AG10803 (cell line): ENCODE results near the gene FRMD4A.

Source experiments
- DNase-seq: peaks from one replicate; pipeline ENCODE4 v3.0.0; 2010; ENCODE audit warnings: low read depth
- H3K4me3 ChIP-seq: 2 replicates; pipeline ENCODE4 v1.5.1; 2011; ENCODE audit warnings: mild to moderate bottlenecking, low read length, control low read depth
- TF ChIP-seq, protein P1 (sequence below): conservative IDR thresholded peaks from 2 replicates; pipeline ENCODE4 v1.5.1; 2011; ENCODE audit warnings: mild to moderate bottlenecking, low read length, control low read depth, inconsistent platforms

The FRMD4A gene

DNA sequence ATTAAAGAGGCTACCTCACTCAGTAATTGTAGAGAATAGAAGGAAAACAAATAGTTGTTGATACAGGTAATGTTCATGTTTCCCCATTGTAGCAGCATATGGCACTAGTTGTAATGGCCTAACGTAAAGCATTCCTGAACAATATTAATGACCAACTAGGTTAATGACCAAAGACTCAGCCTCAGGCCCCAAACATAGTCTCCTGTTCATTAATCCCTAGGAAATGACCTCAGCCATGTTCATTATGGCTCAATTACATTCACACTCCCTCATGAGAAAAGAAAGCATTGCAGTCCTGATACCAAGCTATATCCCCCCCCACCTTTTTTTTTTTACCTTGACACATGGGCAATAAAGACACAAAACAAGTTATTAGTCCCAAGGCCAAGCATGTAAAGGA lies 12.7 kb downstream of the FRMD4A start:
- no peak overlapping the region for H3K4me3 ChIP-seq
- no peak for DNase-seq
- TF ChIP-seq, protein P1, sequence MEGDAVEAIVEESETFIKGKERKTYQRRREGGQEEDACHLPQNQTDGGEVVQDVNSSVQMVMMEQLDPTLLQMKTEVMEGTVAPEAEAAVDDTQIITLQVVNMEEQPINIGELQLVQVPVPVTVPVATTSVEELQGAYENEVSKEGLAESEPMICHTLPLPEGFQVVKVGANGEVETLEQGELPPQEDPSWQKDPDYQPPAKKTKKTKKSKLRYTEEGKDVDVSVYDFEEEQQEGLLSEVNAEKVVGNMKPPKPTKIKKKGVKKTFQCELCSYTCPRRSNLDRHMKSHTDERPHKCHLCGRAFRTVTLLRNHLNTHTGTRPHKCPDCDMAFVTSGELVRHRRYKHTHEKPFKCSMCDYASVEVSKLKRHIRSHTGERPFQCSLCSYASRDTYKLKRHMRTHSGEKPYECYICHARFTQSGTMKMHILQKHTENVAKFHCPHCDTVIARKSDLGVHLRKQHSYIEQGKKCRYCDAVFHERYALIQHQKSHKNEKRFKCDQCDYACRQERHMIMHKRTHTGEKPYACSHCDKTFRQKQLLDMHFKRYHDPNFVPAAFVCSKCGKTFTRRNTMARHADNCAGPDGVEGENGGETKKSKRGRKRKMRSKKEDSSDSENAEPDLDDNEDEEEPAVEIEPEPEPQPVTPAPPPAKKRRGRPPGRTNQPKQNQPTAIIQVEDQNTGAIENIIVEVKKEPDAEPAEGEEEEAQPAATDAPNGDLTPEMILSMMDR = no peak

DNA sequence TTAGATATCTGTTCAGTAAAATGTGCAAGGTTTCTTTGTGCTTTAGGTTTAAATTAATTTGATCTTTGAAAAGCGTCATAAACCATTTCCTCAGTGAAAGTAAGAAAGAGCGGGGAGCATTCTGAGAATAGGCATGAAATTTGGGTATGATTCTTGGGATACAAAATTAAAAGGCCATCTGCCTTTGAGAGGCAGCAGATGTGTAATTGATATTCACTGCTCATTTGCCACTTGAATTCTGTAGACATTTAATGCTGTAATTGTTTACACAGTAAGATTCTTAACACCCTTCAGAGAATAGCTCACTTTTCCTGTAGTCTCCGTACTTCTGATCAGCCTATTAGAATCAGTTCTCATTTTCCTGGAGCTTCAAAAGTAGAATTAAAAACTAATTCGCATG lies 18.7 kb downstream of the FRMD4A start:
- DNase-seq = no peak
- TF ChIP-seq, protein P1 = no peak
- no peak overlapping the region for H3K4me3 ChIP-seq

DNA sequence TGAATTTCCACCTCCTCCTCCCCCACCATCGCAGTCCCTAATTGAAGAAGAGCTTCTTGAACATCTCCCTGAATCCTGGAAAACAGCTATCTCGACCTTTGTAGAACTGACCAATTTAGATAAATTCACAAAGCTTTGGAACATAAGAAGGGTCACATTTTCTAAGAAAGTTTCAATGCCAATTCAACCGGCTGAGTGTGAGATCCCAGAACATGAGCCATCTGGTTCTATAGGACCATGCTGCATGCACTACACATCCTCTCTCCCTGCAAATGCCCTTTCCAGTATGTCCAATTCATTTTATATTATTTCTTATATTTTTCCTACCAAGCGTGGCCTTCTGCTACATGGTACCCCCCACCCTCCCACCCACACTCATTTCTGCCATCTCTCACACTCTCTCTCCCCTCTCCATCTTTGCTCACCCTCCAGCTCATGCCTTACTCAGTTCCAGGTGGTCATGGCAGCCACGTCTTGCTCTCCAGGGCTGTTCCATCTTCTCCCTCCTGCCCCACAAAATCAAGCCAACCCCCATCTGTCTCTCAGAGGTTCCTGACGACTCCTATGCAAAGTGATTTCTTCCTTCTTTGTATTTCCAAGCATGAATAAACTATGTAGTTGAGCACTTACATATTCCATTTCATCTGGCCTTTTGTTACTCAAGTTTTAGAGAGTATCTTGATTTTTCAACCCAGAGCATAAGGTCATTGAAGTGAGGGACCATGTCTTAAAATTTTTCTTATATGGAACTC lies 19.3 kb downstream of the FRMD4A start:
- no peak for DNase-seq
- H3K4me3 ChIP-seq = no peak overlapping the region
- TF ChIP-seq, protein P1 = no peak

DNA sequence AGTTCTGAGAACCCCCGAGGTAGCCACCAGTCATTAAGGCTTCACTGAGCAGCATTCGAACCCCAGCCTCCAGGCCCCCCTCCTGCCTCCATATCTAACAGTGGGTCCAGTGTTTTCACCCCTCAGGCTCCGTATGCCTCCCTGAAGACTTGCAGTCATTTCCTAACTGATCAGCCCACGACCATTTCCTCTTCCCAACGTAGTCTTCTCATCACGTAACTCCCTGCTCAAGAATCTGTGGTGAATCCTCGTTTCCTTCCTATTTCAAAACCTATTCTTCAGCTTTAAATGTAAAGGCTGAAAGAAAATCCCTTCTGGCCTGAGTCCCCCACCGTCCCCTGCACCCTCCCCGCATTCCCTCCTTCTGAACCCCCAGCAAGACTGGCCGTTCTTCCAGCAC lies 21.1 kb downstream of the FRMD4A start:
- TF ChIP-seq, protein P1 = no peak
- no peak for DNase-seq
- H3K4me3 ChIP-seq = no peak overlapping the region

DNA sequence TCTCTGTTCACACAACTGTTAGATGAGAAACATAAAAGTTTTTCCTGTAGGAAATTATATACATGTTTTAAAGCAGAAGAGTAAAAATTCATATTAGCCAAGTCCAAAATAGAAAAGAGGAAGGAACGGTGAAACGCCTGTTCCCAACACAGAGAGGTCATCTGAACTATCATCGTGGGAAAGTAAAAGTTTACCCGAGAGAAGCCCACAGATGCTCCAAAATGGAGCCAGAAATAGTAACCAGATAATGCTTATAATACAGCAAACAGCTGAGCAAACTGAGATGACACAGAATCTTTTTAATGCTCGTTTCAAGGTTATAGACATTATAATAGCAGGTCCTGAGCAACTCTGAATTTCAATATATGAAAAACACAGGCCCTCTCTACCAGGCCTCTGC lies 24.5 kb downstream of the FRMD4A start:
- H3K4me3 ChIP-seq = no peak overlapping the region
- DNase-seq = no peak
- TF ChIP-seq, protein P1 = no peak

DNA sequence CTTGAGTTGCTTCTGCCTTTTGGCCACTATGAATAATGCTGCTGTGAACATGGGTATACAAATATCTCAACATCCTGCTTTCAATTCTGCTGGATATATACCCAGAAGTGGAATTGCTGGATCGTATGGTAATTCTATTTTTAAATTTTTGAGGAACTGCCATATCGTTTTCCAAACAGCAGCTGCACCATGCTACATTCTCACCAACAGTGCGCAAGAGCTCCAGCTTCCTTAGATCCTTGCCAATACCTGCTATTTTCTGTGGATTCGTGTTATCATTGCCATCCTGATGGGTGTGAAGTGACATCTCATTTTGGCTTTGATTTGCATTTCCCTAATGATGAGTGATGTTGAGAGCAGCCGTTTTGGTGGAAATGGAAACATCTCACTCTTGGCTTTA lies 26.7 kb downstream of the FRMD4A start:
- TF ChIP-seq, protein P1 = no peak
- no peak overlapping the region for H3K4me3 ChIP-seq
- no peak for DNase-seq

DNA sequence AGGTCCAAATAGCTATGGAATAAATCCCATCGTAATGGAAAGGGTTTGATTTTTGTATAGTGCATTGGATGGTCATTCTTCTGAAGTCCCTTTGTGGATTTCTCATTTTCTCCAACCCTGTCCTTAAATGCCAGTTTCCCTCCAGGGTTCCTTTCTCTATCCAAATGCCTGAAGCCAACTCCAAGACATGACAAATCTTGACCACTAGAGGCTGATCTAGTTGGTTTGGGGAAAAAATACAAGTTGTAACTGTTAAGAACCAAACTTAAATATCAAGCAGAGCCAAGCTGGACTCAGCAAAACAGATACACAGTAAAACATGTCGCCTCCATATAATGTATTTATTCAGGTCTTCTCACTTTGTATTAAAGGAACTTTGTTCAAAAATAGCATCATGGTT lies 28.7 kb downstream of the FRMD4A start:
- DNase-seq = peak; percentile 35
- TF ChIP-seq, protein P1 = peak; percentile 71
- H3K4me3 ChIP-seq = no peak overlapping the region
